Natural killer cell (primary cell): ENCODE results near the gene MAST3. TPM values are rescaled to one million over a fixed set of nuclear protein-coding genes. Genes with fewer than 3 reads are reported as not detected.

Experiments used
- ATAC-seq, 3 donors: fragments of 150-1000 bp in 2 of 3; fragments of 200-7000 bp in 1 of 3; cut with Tn5 transposase; 1 replicate in 1 of 3; 2 replicates in 2 of 3; pipeline ENCODE4 v1.10.0; 2021; ENCODE audit warnings: mild to moderate bottlenecking in 2 of 3, moderate library complexity in 2 of 3
- DNase-seq, 2 donors: peaks; one replicate each; pipeline versions ENCODE4 v3.0.0 to v3.0.0-alpha.2; 2013 to 2021; ENCODE audit warnings: mixed read lengths in 1 of 2
- H3K27ac ChIP-seq: one replicate; pipeline ENCODE4 v1.5.1; 2013; ENCODE audit warnings: mild to moderate bottlenecking, low read length
- H3K27me3 ChIP-seq: one replicate; pipeline ENCODE4 v1.6.1; 2013; ENCODE audit warnings: low read length; ENCODE audit not compliant: control insufficient read depth, insufficient read depth
- H3K36me3 ChIP-seq: one replicate; pipeline ENCODE4 v1.6.1; 2013; ENCODE audit warnings: low read length; ENCODE audit not compliant: control insufficient read depth, insufficient read depth
- H3K4me1 ChIP-seq: one replicate; pipeline ENCODE4 v1.6.1; 2013; ENCODE audit warnings: low read length; ENCODE audit not compliant: control insufficient read depth, insufficient read depth
- H3K4me3 ChIP-seq: one replicate; pipeline ENCODE4 v1.5.1; 2013; ENCODE audit warnings: low read length
- H3K9me3 ChIP-seq: one replicate; pipeline ENCODE4 v1.6.1; 2013; ENCODE audit warnings: low read length; ENCODE audit not compliant: control insufficient read depth, insufficient read depth
- H3K27ac Mint-ChIP-seq, 2 donors: one replicate each; pipeline ENCODE4 v1.8.0; 2022; ENCODE audit warnings: mild to moderate bottlenecking in 2 of 2, mixed read lengths in 2 of 2, moderate library complexity in 1 of 2
- H3K27me3 Mint-ChIP-seq, 2 donors: one replicate each; pipeline ENCODE4 v1.8.0; 2022; ENCODE audit warnings: low read depth in 2 of 2, mixed read lengths in 2 of 2
- H3K36me3 Mint-ChIP-seq: one replicate; pipeline ENCODE4 v1.8.0; 2022; ENCODE audit warnings: mixed read lengths
- H3K4me1 Mint-ChIP-seq, 2 donors: one replicate each; pipeline ENCODE4 v1.8.0; 2022; ENCODE audit warnings: mixed read lengths in 2 of 2
- H3K4me3 Mint-ChIP-seq: one replicate; pipeline ENCODE4 v1.8.0; 2022; ENCODE audit warnings: mild to moderate bottlenecking, moderate library complexity, mixed read lengths
- H3K9me3 Mint-ChIP-seq, 2 donors: one replicate each; pipeline ENCODE4 v1.8.0; 2022; ENCODE audit warnings: mixed read lengths in 2 of 2
- CTCF ChIP-seq: fragments of 200-600 bp; IDR thresholded peaks from one replicate; pipeline ENCODE4 v1.8.0; 2022; ENCODE audit warnings: antibody characterized with exemption
- whole genome bisulfite sequencing: methylation state at CpG from one replicate; pipeline ENCODE4 v1.1.7; 2013; ENCODE audit warnings: missing lambda C conversion rate; ENCODE audit not compliant: insufficient coverage; 5-methylcytosine and 5-hydroxymethylcytosine counted together
- intact Hi-C: fragments of 100-400 bp; cut with micrococcal nuclease; formaldehyde crosslinking; loops from one replicate; pipeline ENCODE4 v1.14.2; 2022
- total RNA-seq, 4 donors: library from RNA; stranded (reverse); fragments of 120-200 nt in 1 of 4; gene quantifications; one replicate each; pipeline versions ENCODE4 v1.2.3 to v1.2.4, GENCODE V29; 2013 to 2022

The MAST3 gene
- total RNA-seq, 3 donors from 2014 or later (not counting 1 experiment from before 2014, with no cell fraction given): 84.5 to 101 (median 101) TPM

- Histone ChIP-seq H3K36me3 (peaks cover 3% of the 10 kb centered on the region), H3K27ac (no peak overlapping the region), H3K4me3 (no peak overlapping the region), H3K4me1 (peaks cover 27% of the 10 kb centered on the region), H3K9me3 (no peaks in the 10 kb centered on the region), H3K27me3 (no peaks in the 10 kb centered on the region)
- no peaks in the 10 kb centered on the region for H3K27me3 Mint-ChIP-seq
- DNase-seq (no peak), ATAC-seq (no peak)
- peaks cover 26 to 29% of the 10 kb centered on the region in 2 donors for H3K4me1 Mint-ChIP-seq
- intact Hi-C loops: loop anchor here (5.0 kb wide), 2 partner anchors 83 to 223 kb away; partner anchors contain the start of gene SSBP4
- no peaks in the 10 kb centered on the region for H3K9me3 Mint-ChIP-seq
- 60% methylated on average over 11 of the region's 12 CpGs for WGBS
- H3K36me3 Mint-ChIP-seq: no peaks in the 10 kb centered on the region
- TF ChIP-seq CTCF: no peak
- peak overlapping the region; percentile 94 to 96 for H3K27ac Mint-ChIP-seq
- peak overlapping the region; percentile 86 for H3K4me3 Mint-ChIP-seq
Measured at GRCh38 chr19:18194181-18194530, 96.6 kb downstream of the MAST3 start.

GRCh38 chr19:18194554-18195238 lies 97.1 kb downstream of the MAST3 start:
- peak in 1 of 2 donors; percentile 60 for DNase-seq
- Histone ChIP-seq H3K4me3 (no peak overlapping the region), H3K27me3 (no peaks in the 10 kb centered on the region), H3K36me3 (peaks cover 3% of the 10 kb centered on the region), H3K27ac (peak overlapping the region; percentile 41), H3K4me1 (peaks cover 27% of the 10 kb centered on the region), H3K9me3 (no peaks in the 10 kb centered on the region)
- no peak for ATAC-seq
- H3K9me3 Mint-ChIP-seq: no peaks in the 10 kb centered on the region
- 23% methylated on average over 26 of the region's 27 CpGs for WGBS
- peaks cover 26 to 29% of the 10 kb centered on the region in 2 donors for H3K4me1 Mint-ChIP-seq
- no peak for TF ChIP-seq CTCF
- intact Hi-C loops: loop anchor here (5.0 kb wide), 2 partner anchors 83 to 223 kb away; partner anchors contain the start of gene SSBP4
- H3K27ac Mint-ChIP-seq: peak overlapping the region in 1 of 2 donors; percentile 96
- peak overlapping the region; percentile 86 for H3K4me3 Mint-ChIP-seq
- no peaks in the 10 kb centered on the region for H3K27me3 Mint-ChIP-seq
- no peaks in the 10 kb centered on the region for H3K36me3 Mint-ChIP-seq

- Mint-ChIP-seq H3K9me3 (no peaks in the 10 kb centered on the region), H3K27me3 (no peaks in the 10 kb centered on the region), H3K36me3 (no peaks in the 10 kb centered on the region), H3K4me3 (peak overlapping the region; percentile 50), H3K27ac (no peak overlapping the region), H3K4me1 (peaks cover 26 to 32% of the 10 kb centered on the region in 2 donors)
- ATAC-seq (no peak), DNase-seq (no peak)
- Histone ChIP-seq H3K9me3 (no peaks in the 10 kb centered on the region), H3K4me3 (no peak overlapping the region), H3K27me3 (no peaks in the 10 kb centered on the region), H3K4me1 (peaks cover 27% of the 10 kb centered on the region), H3K27ac (no peak overlapping the region), H3K36me3 (peaks cover 3% of the 10 kb centered on the region)
- TF ChIP-seq CTCF: no peak
- intact Hi-C loops: no loop called here
- WGBS: 94% methylated on average over 7 of the region's 7 CpGs
Measured at GRCh38 chr19:18196511-18196845, 98.9 kb downstream of the MAST3 start.

GRCh38 chr19:18197306-18197705 lies 99.7 kb downstream of the MAST3 start:
- Mint-ChIP-seq H3K27ac (no peak overlapping the region), H3K9me3 (no peaks in the 10 kb centered on the region), H3K4me3 (no peak overlapping the region), H3K4me1 (peaks cover 25 to 32% of the 10 kb centered on the region in 2 donors), H3K27me3 (no peaks in the 10 kb centered on the region), H3K36me3 (no peaks in the 10 kb centered on the region)
- WGBS: 96% methylated on average over 18 of the region's 18 CpGs
- DNase-seq (no peak), ATAC-seq (no peak)
- intact Hi-C loops: no loop called here
- Histone ChIP-seq H3K27ac (no peak overlapping the region), H3K4me3 (no peak overlapping the region), H3K9me3 (no peaks in the 10 kb centered on the region), H3K27me3 (no peaks in the 10 kb centered on the region), H3K4me1 (peaks cover 21% of the 10 kb centered on the region), H3K36me3 (peaks cover 3% of the 10 kb centered on the region)
- TF ChIP-seq CTCF: no peak
